ENCODE results near the gene SDCCAG8.

Gene SDCCAG8

DNA sequence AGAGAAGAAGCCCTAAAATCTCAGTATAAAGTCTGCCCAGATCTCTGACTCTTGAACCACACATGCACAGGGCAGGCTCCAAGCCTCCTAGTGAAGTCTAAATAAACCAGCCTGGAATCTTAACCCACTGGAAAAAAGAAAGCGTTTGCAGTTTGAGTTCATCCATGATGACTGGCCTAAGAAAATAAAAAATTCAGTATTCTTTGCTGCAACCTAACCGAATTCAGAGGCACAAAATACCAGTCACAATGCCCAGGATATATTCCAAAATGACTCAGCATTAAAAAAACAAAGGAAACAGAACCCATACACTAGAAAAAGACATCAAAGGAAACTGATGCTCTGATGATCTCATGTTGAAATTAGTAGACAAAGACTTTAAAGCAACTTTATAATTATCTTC, 269.2 kb downstream of the SDCCAG8 start:
- no peak overlapping the region for H3K4me3 ChIP-seq (ENCODE audit: low read depth, low read length)
- TF ChIP-seq CTCF (IDR thresholded peaks at IDR 0.05; ENCODE audit: low read depth, low read length), result no peak
- H3K4me1 ChIP-seq, result no peaks in the 10 kb centered on the region; the same call in 1 of the 2 replicates
- no peaks in the 10 kb centered on the region; the same call in 1 of the 2 replicates for H3K36me3 ChIP-seq
- H3K9me3 ChIP-seq, result no peaks in the 10 kb centered on the region
- DNase-seq, result no peak
- no peaks in the 10 kb centered on the region for H3K27me3 ChIP-seq

- H3K4me3 ChIP-seq (ENCODE audit: low read depth, low read length), result no peak overlapping the region
- no peak for TF ChIP-seq CTCF (IDR thresholded peaks at IDR 0.05; ENCODE audit: low read depth, low read length)
- H3K36me3 ChIP-seq, result no peaks in the 10 kb centered on the region; the same call in 1 of the 2 replicates
- H3K9me3 ChIP-seq, result no peaks in the 10 kb centered on the region
- no peaks in the 10 kb centered on the region; the same call in 1 of the 2 replicates for H3K4me1 ChIP-seq
- DNase-seq, result no peak
- H3K27me3 ChIP-seq, result no peaks in the 10 kb centered on the region
These were observed 270.3 kb downstream of the SDCCAG8 start for GRCh38 chr1:243526180-243526579.

GRCh38 chr1:243528459-243529121, 272.7 kb downstream of the SDCCAG8 start:
- H3K27me3 ChIP-seq, result no peaks in the 10 kb centered on the region
- DNase-seq, result no peak
- TF ChIP-seq CTCF (IDR thresholded peaks at IDR 0.05; ENCODE audit: low read depth, low read length), result no peak
- H3K4me1 ChIP-seq, result no peaks in the 10 kb centered on the region; the same call in 1 of the 2 replicates
- H3K36me3 ChIP-seq, result no peaks in the 10 kb centered on the region; the same call in 1 of the 2 replicates
- H3K9me3 ChIP-seq, result no peaks in the 10 kb centered on the region
- H3K4me3 ChIP-seq (ENCODE audit: low read depth, low read length), result no peak overlapping the region

DNA sequence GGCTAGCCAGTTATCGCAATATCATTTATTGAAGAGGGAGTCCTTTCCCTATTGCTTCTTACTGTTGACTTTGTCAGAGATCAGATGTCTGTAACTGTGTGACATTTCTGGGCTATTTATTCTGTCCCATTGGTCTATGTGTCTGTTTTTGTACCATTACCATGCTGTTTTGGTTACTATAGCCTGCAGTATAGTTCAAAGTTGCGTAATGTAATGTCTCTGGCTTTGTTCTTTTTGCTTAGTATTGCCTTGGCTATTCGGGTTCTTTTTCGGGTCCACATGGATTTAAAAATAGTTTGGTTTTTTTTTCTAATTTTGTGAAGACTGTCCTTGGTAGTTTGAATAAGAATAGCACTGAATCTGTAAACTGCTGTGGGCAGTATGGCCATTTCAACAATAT, 273.7 kb downstream of the SDCCAG8 start:
- no peak for TF ChIP-seq CTCF (IDR thresholded peaks at IDR 0.05; ENCODE audit: low read depth, low read length)
- Histone ChIP-seq H3K27me3 (no peaks in the 10 kb centered on the region), H3K9me3 (no peaks in the 10 kb centered on the region), H3K4me1 (no peaks in the 10 kb centered on the region; the same call in 1 of the 2 replicates), H3K4me3 (ENCODE audit: low read depth, low read length) (no peak overlapping the region), H3K36me3 (no peaks in the 10 kb centered on the region; the same call in 1 of the 2 replicates)
- DNase-seq, result no peak

DNA sequence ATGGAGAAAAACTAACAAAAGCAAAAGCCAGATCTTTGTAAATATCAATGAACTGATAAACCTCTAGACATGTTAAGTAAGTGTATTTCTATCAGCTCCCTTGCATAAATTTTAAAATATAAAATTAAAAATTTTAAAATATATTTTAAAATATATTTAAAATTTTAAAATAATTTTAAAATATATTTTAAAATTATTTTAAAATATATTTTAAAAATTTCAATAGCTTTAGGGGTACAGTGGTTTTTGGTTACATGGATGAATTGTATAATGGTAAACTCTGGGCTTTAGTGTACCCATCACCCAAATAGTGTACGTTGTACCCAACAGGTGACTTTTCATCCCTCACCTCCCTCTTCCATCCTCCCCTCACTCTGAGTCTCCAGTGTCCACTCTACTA, 279.2 kb downstream of the SDCCAG8 start:
- Histone ChIP-seq H3K4me1 (no peaks in the 10 kb centered on the region), H3K9me3 (no peaks in the 10 kb centered on the region)
- TF ChIP-seq CTCF (IDR thresholded peaks at IDR 0.05; ENCODE audit: low read depth, low read length), result no peak

GRCh38 chr1:243539636-243540035, 283.8 kb downstream of the SDCCAG8 start:
- Histone ChIP-seq H3K9me3 (no peaks in the 10 kb centered on the region), H3K4me3 (ENCODE audit: low read depth, low read length) (no peak overlapping the region), H3K4me1 (no peaks in the 10 kb centered on the region), H3K27me3 (no peaks in the 10 kb centered on the region), H3K36me3 (peaks cover 3% of the 10 kb centered on the region; the same call in 1 of the 2 replicates)
- no peak for DNase-seq
- no peak for TF ChIP-seq CTCF (IDR thresholded peaks at IDR 0.05; ENCODE audit: low read depth, low read length)

More for the DNA sequence above, 279.2 kb downstream of the SDCCAG8 start:
- Histone ChIP-seq H3K36me3 (no peaks in the 10 kb centered on the region), H3K4me3 (ENCODE audit: low read depth, low read length) (no peak overlapping the region), H3K27me3 (no peaks in the 10 kb centered on the region)
- DNase-seq, result no peak

Measured in BE2C (cell line).